ENCODE results near the gene DTX1.

DNA sequence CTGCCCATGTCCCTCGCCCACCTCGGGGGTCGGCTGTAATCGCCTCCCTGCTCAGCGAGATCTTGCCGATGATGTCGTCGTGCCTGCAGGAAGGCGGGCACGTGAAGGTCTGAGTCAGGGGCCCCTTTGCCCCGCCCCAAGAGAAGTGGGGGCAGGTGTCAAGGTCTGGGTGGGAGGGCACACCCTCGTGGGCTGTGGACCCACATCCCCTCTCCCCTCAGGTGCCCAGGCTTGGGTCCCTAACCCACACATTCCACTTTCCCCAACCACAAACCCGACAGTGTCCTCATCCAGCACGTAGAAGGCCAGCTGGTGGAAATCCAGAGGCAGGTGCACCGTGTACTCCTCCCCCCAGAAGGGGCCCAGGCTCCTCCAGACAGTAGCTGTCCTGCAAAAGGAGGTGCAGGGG is 71.3 kb downstream of the DTX1 start:
- TF ChIP-seq, protein P1, sequence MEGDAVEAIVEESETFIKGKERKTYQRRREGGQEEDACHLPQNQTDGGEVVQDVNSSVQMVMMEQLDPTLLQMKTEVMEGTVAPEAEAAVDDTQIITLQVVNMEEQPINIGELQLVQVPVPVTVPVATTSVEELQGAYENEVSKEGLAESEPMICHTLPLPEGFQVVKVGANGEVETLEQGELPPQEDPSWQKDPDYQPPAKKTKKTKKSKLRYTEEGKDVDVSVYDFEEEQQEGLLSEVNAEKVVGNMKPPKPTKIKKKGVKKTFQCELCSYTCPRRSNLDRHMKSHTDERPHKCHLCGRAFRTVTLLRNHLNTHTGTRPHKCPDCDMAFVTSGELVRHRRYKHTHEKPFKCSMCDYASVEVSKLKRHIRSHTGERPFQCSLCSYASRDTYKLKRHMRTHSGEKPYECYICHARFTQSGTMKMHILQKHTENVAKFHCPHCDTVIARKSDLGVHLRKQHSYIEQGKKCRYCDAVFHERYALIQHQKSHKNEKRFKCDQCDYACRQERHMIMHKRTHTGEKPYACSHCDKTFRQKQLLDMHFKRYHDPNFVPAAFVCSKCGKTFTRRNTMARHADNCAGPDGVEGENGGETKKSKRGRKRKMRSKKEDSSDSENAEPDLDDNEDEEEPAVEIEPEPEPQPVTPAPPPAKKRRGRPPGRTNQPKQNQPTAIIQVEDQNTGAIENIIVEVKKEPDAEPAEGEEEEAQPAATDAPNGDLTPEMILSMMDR (IDR thresholded peaks at IDR 0.05), result no peak
- TF ChIP-seq POLR2A (IDR thresholded peaks at IDR 0.05), result no peak
